IMR-90 (cell line): ENCODE data around the gene HCN2. TPM values are rescaled to one million over a fixed set of nuclear protein-coding genes. Genes with fewer than 3 reads are reported as not detected.

Source experiments
- ATAC-seq: fragments of 200-7000 bp; cut with Tn5 transposase; 2 replicates; pipeline ENCODE4 v1.9.1; 2020; ENCODE audit warnings: low read depth, mild to moderate bottlenecking, moderate library complexity
- BruUV-seq: library from RNA; stranded (reverse); fragments of 400-500 nt; replicated peaks from 2 replicates; lab custom pipeline; 2021; lab: Mats Ljungman, UMichigan
- CTCF ChIA-PET: fragments of 300-600 bp; formaldehyde crosslinking; extraction: SDS; loops from one replicate; lab custom pipeline; 2021; ENCODE audit warnings: antibody characterized with exemption; lab: Yijun Ruan, JAX
- POLR2A ChIA-PET: fragments of 300-600 bp; sonication (Branson Sonifier 250); formaldehyde crosslinking; loops from one replicate; lab custom pipeline; 2022; ENCODE audit warnings: antibody characterized with exemption; ENCODE audit not compliant: unreplicated experiment; lab: Charles Lee
- DNase-seq: peaks from one replicate; pipeline ENCODE4 v3.0.0; 2013
- H2AFZ ChIP-seq: replicated peaks from 2 replicates; pipeline ENCODE3; 2013; ENCODE audit warnings: low read length, mild to moderate bottlenecking; ENCODE audit not compliant: poor library complexity
- H2AK5ac ChIP-seq: 2 replicates; pipeline ENCODE4 v1.6.1; 2013; ENCODE audit warnings: low read depth, low read length, inconsistent platforms
- H2AK9ac ChIP-seq: replicated peaks from 2 replicates; pipeline ENCODE3; 2013; ENCODE audit warnings: mild to moderate bottlenecking, low read depth, low read length, moderate library complexity; ENCODE audit not compliant: poor library complexity
- H2BK120ac ChIP-seq: 2 replicates; pipeline ENCODE4 v1.6.1; 2013; ENCODE audit warnings: low read depth, low read length, inconsistent platforms
- H2BK15ac ChIP-seq: 3 replicates; pipeline ENCODE4 v1.6.1; 2013; ENCODE audit warnings: low read depth, low read length, inconsistent platforms
- H2BK20ac ChIP-seq: 2 replicates; pipeline ENCODE4 v1.6.1; 2013; ENCODE audit warnings: low read depth, mild to moderate bottlenecking, inconsistent platforms, low read length, moderate library complexity
- H2BK5ac ChIP-seq: 2 replicates; pipeline ENCODE4 v1.6.1; 2013; ENCODE audit warnings: mild to moderate bottlenecking, low read depth, low read length, inconsistent platforms; ENCODE audit not compliant: poor library complexity, severe bottlenecking
- H3K14ac ChIP-seq: replicated peaks from 2 replicates; pipeline ENCODE4 v1.6.1; 2013; ENCODE audit warnings: low read depth, low read length, inconsistent platforms
- H3K18ac ChIP-seq: 2 replicates; pipeline ENCODE4 v1.6.1; 2013; ENCODE audit warnings: low read depth, low read length, control low read depth
- H3K23ac ChIP-seq: 2 replicates; pipeline ENCODE4 v1.6.1; 2013; ENCODE audit warnings: low read depth, low read length, inconsistent platforms
- H3K27ac ChIP-seq: 2 replicates; pipeline ENCODE4 v1.5.1; 2013; ENCODE audit warnings: mild to moderate bottlenecking, control low read depth, low read length; ENCODE audit not compliant: insufficient read depth
- H3K27me3 ChIP-seq: 2 replicates; pipeline ENCODE4 v1.6.1; 2013; ENCODE audit warnings: low read length; ENCODE audit not compliant: control insufficient read depth, insufficient read depth
- H3K36me3 ChIP-seq: 2 replicates; pipeline ENCODE4 v1.6.1; 2013; ENCODE audit warnings: low read length, mixed read lengths; ENCODE audit not compliant: control insufficient read depth, insufficient read depth
- H3K4ac ChIP-seq: 2 replicates; pipeline ENCODE4 v1.6.1; 2013; ENCODE audit warnings: low read depth, low read length, inconsistent platforms
- H3K4me1 ChIP-seq: 2 replicates; pipeline ENCODE4 v1.6.1; 2013; ENCODE audit warnings: low read length, mixed read lengths; ENCODE audit not compliant: control insufficient read depth, insufficient read depth
- H3K4me2 ChIP-seq: 2 replicates; pipeline ENCODE4 v1.6.1; 2013; ENCODE audit warnings: low read depth, mild to moderate bottlenecking, control low read depth, low read length, moderate library complexity
- H3K4me3 ChIP-seq: 2 replicates; pipeline ENCODE4 v1.5.1; 2013; ENCODE audit warnings: low read depth, mild to moderate bottlenecking, control low read depth, low read length, moderate library complexity; ENCODE audit not compliant: insufficient read depth
- H3K56ac ChIP-seq: 2 replicates; pipeline ENCODE4 v1.6.1; 2013; ENCODE audit warnings: low read length, inconsistent platforms; ENCODE audit not compliant: insufficient read depth; ENCODE audit errors: extremely low read depth
- H3K79me1 ChIP-seq, 2 experiments: 2 replicates each; pipeline ENCODE4 v1.6.1; 2013; ENCODE audit warnings: low read length in 2 of 2, inconsistent platforms in 1 of 2, low read depth in 1 of 2
- H3K9ac ChIP-seq: 2 replicates; pipeline ENCODE4 v1.6.1; 2013; ENCODE audit warnings: low read depth, low read length, control low read depth
- H3K9me1 ChIP-seq: 2 replicates; pipeline ENCODE4 v1.6.1; 2013; ENCODE audit warnings: low read length, inconsistent platforms; ENCODE audit not compliant: insufficient read depth
- H3K9me3 ChIP-seq: 2 replicates; pipeline ENCODE4 v1.6.1; 2013; ENCODE audit warnings: low read length; ENCODE audit not compliant: control insufficient read depth, insufficient read depth
- H4K20me1 ChIP-seq: 2 replicates; pipeline ENCODE4 v1.6.1; 2013; ENCODE audit warnings: low read length, inconsistent platforms; ENCODE audit not compliant: insufficient read depth
- H4K5ac ChIP-seq: 2 replicates; pipeline ENCODE4 v1.6.1; 2013; ENCODE audit warnings: mild to moderate bottlenecking, low read depth, low read length, control low read depth
- H4K8ac ChIP-seq, 2 experiments: 2 replicates each; pipeline ENCODE4 v1.6.1; 2013; ENCODE audit warnings: low read depth in 2 of 2, low read length in 2 of 2, control low read depth in 1 of 2, inconsistent platforms in 1 of 2
- H4K91ac ChIP-seq: 2 replicates; pipeline ENCODE4 v1.6.1; 2013; ENCODE audit warnings: low read depth, low read length, inconsistent platforms; ENCODE audit not compliant: insufficient read depth
- BHLHE40 ChIP-seq: fragments of 150-350 bp; IDR thresholded peaks from 2 replicates; pipeline ENCODE4 v1.6.1; 2016; ENCODE audit warnings: mild to moderate bottlenecking, low read depth, low read length
- CEBPB ChIP-seq: IDR thresholded peaks from 2 replicates; pipeline ENCODE4 v1.6.1; 2012; ENCODE audit warnings: low read depth, low read length, improper control_type of control experiment
- CHD1 ChIP-seq: IDR thresholded peaks from 2 replicates; pipeline ENCODE4 v1.6.1; 2012; ENCODE audit warnings: low read depth, low read length, improper control_type of control experiment
- CTCF ChIP-seq: conservative IDR thresholded peaks from 2 replicates; pipeline ENCODE4 v1.5.1; 2012; ENCODE audit warnings: mild to moderate bottlenecking, low read depth, low read length, improper control_type of control experiment
- ELK1 ChIP-seq: fragments of 150-350 bp; IDR thresholded peaks from 2 replicates; pipeline ENCODE4 v1.6.1; 2016; ENCODE audit warnings: low read depth, mild to moderate bottlenecking, low read length, moderate library complexity, borderline replicate concordance
- MAFK ChIP-seq: IDR thresholded peaks from 2 replicates; pipeline ENCODE4 v1.6.1; 2012; ENCODE audit warnings: low read depth, low read length, improper control_type of control experiment
- MAZ ChIP-seq: IDR thresholded peaks from 2 replicates; pipeline ENCODE4 v1.6.1; 2012; ENCODE audit warnings: low read depth, mild to moderate bottlenecking, low read length, improper control_type of control experiment, moderate library complexity, borderline replicate concordance
- MXI1 ChIP-seq: IDR thresholded peaks from 2 replicates; pipeline ENCODE4 v1.6.1; 2012; ENCODE audit warnings: low read depth, mild to moderate bottlenecking, low read length, moderate library complexity, borderline replicate concordance
- NFE2L2 ChIP-seq: fragments of 150-350 bp; IDR thresholded peaks from 2 replicates; pipeline ENCODE4 v1.6.1; 2016; ENCODE audit warnings: low read depth, mild to moderate bottlenecking, low read length
- RAD21 ChIP-seq: IDR thresholded peaks from 2 replicates; pipeline ENCODE4 v1.6.1; 2012; ENCODE audit warnings: low read length, improper control_type of control experiment
- RCOR1 ChIP-seq: IDR thresholded peaks from 2 replicates; pipeline ENCODE4 v1.6.1; 2012; ENCODE audit warnings: mild to moderate bottlenecking, low read length, improper control_type of control experiment; ENCODE audit not compliant: insufficient replicate concordance
- RFX5 ChIP-seq: IDR thresholded peaks from 2 replicates; pipeline ENCODE4 v1.8.0; 2012; ENCODE audit warnings: low read depth, mild to moderate bottlenecking, low read length, moderate library complexity
- SMC3 ChIP-seq: fragments of 150-350 bp; IDR thresholded peaks from 2 replicates; pipeline ENCODE4 v1.6.1; 2016; ENCODE audit warnings: low read depth, mild to moderate bottlenecking, antibody characterized with exemption, low read length, moderate library complexity
- USF2 ChIP-seq: fragments of 150-350 bp; IDR thresholded peaks from 2 replicates; pipeline ENCODE4 v1.6.1; 2017; ENCODE audit warnings: mild to moderate bottlenecking, antibody characterized with exemption, low read length, low read depth
- WGBS, 2 experiments: methylation state at CpG; one replicate each; pipeline versions ENCODE4 v1.1.5 to v1.1.7; 2013; ENCODE audit warnings: missing lambda C conversion rate in 2 of 2; ENCODE audit not compliant: insufficient read length in 1 of 2; ENCODE audit errors: extremely low coverage in 2 of 2; 5-methylcytosine and 5-hydroxymethylcytosine counted together
- dilution Hi-C: fragments of 300-500 bp; cut with HindIII; formaldehyde crosslinking; loops from one replicate; pipeline ENCODE4 v1.14.3; 2018; ENCODE audit warnings: low sequenced_read_pairs; ENCODE audit not compliant: unreplicated experiment
- in situ Hi-C: fragments of 300-500 bp; cut with MboI; formaldehyde crosslinking; loops from 3 replicates; pipeline ENCODE4 v1.14.3; 2019; ENCODE audit warnings: low sequenced_read_pairs, inconsistent platforms, mixed read lengths
- intact Hi-C: fragments of 100-400 bp; cut with micrococcal nuclease; formaldehyde crosslinking; loops from 2 replicates; pipeline ENCODE4 v1.10.0; 2022
- polyA plus RNA-seq, 3 experiments: library from polyadenylated mRNA; depleted of rRNA; stranded (reverse); fragments of >200 nt; gene quantifications; 2 replicates each; pipeline ENCODE4 v1.2.3, GENCODE V29; 2012; ENCODE audit warnings: low replicate concordance in 1 of 3
- total RNA-seq: library from RNA; depleted of rRNA; stranded (reverse); fragments of >200 nt; gene quantifications from 2 replicates; pipeline ENCODE4 v1.2.3, GENCODE V29; 2012

HCN2 gene
- total and polyA plus RNA-seq, 2 of the 4 experiments (the other 2 are of a cell fraction), result 0.72 to 2.6 TPM

GRCh38 chr19:657611-658010, 67.9 kb downstream of the HCN2 start:
- no peak for DNase-seq
- no peak overlapping the region for H2AK9ac ChIP-seq
- no peak overlapping the region for H3K4me2 ChIP-seq
- TF ChIP-seq NFE2L2 (no peak), MAFK (no peak), SMC3 (no peak), RFX5 (no peak), USF2 (no peak), CTCF (no peak), BHLHE40 (no peak), RAD21 (no peak), CEBPB (no peak), MAZ (no peak), RCOR1 (no peak), CHD1 (no peak), MXI1 (no peak), ELK1 (no peak)
- H3K79me1 ChIP-seq, result peaks cover 0 to 57% of the 10 kb centered on the region in 2 experiments; a peak in 3 of 4 replicates
- H3K27me3 ChIP-seq, result no peaks in the 10 kb centered on the region
- POLR2A ChIA-PET, result no interaction called here
- peaks cover 9% of the 10 kb centered on the region for H3K4me1 ChIP-seq
- WGBS, 2 experiments, result 98% methylated on average over 16 of the region's 19 CpGs; no CpG with 5 or more reads in 1 of the 2 experiments
- no peak overlapping the region for H2AK5ac ChIP-seq
- CTCF ChIA-PET, result no interaction called here
- H3K36me3 ChIP-seq, result peaks cover 20% of the 10 kb centered on the region
- H2AFZ ChIP-seq, result no peak overlapping the region
- H3K14ac ChIP-seq, result no peak overlapping the region
- no peak overlapping the region for H2BK120ac ChIP-seq
- H2BK20ac ChIP-seq, result no peak overlapping the region
- dilution Hi-C loops, result no loop called here
- no peak overlapping the region for H4K91ac ChIP-seq
- H3K9me3 ChIP-seq, result no peaks in the 10 kb centered on the region
- no peak overlapping the region for H2BK5ac ChIP-seq
- no peak overlapping the region for H2BK15ac ChIP-seq
- no peak overlapping the region for H4K5ac ChIP-seq
- intact Hi-C loops, result no loop called here
- no peak overlapping the region for H3K27ac ChIP-seq
- no peak for ATAC-seq
- no peak overlapping the region for H3K18ac ChIP-seq
- H3K9ac ChIP-seq, result no peak overlapping the region
- peaks cover 95% of the 10 kb centered on the region for H4K20me1 ChIP-seq
- no peak overlapping the region for H3K56ac ChIP-seq
- no peak overlapping the region for H4K8ac ChIP-seq
- no peaks in the 10 kb centered on the region for H3K9me1 ChIP-seq
- H3K4ac ChIP-seq, result no peak overlapping the region
- H3K23ac ChIP-seq, result no peak overlapping the region
- BruUV-seq, result no TSS peak
- no peak overlapping the region for H3K4me3 ChIP-seq
- in situ Hi-C loops, result no loop called here
